GM12892 (cell line): ENCODE data around the gene CXCR6.

Experiments used
- DNase-seq: peaks from one replicate; pipeline ENCODE4 v3.0.0; 2011; ENCODE audit not compliant: insufficient read length
- FAIRE-seq: peaks from 2 replicates; lab custom pipeline; 2011; peaks lifted over from hg19 to GRCh38; lab: Jason Lieb, UNC
- POLR2A ChIP-seq: IDR thresholded peaks from 2 replicates; pipeline ENCODE4 v1.6.1; 2011; ENCODE audit warnings: low read depth, low read length, control low read depth
- POLR2AphosphoS5 ChIP-seq: IDR thresholded peaks from 2 replicates; pipeline ENCODE4 v1.6.1; 2011; ENCODE audit warnings: low read depth, low read length, control low read depth
- TAF1 ChIP-seq: IDR thresholded peaks from 2 replicates; pipeline ENCODE4 v1.6.1; 2011; ENCODE audit warnings: low read depth, mild to moderate bottlenecking, control low read depth, low read length, borderline replicate concordance

CXCR6 gene

GRCh38 chr3:45986303-45986982, 43.2 kb downstream of the CXCR6 start:
- TF ChIP-seq POLR2AphosphoS5 (no peak), TAF1 (no peak), POLR2A (no peak)
- DNase-seq (no peak), FAIRE-seq (no peak)

GRCh38 chr3:45987368-45988291, 44.4 kb downstream of the CXCR6 start:
- DNase-seq (no peak), FAIRE-seq (no peak)
- TF ChIP-seq POLR2A (no peak), POLR2AphosphoS5 (no peak), TAF1 (no peak)

- TF ChIP-seq TAF1 (no peak), POLR2A (no peak), POLR2AphosphoS5 (no peak)
- FAIRE-seq, result no peak
- no peak for DNase-seq
Observed at GRCh38 chr3:45988362-45988761, 45.1 kb downstream of the CXCR6 start.

- DNase-seq (no peak), FAIRE-seq (no peak)
- TF ChIP-seq TAF1 (no peak), POLR2A (no peak), POLR2AphosphoS5 (no peak)
Observed at GRCh38 chr3:45988804-45989203, 45.5 kb downstream of the CXCR6 start.

- FAIRE-seq (no peak), DNase-seq (no peak)
Observed at GRCh38 chr3:45990181-45990580, 46.9 kb downstream of the CXCR6 start.

GRCh38 chr3:45991341-45991740, 48.1 kb downstream of the CXCR6 start:
- no peak for FAIRE-seq

More at GRCh38 chr3:45990181-45990580, 46.9 kb downstream of the CXCR6 start:
- TF ChIP-seq POLR2A (no peak), TAF1 (no peak), POLR2AphosphoS5 (no peak)

GRCh38 chr3:45992133-45992729, 49.0 kb downstream of the CXCR6 start:
- no peak for DNase-seq
- FAIRE-seq, result no peak
- TF ChIP-seq POLR2AphosphoS5 (no peak), POLR2A (no peak), TAF1 (no peak)

More at GRCh38 chr3:45991341-45991740, 48.1 kb downstream of the CXCR6 start:
- no peak for TF ChIP-seq POLR2A
- no peak for TF ChIP-seq TAF1
- TF ChIP-seq POLR2AphosphoS5, result no peak
- DNase-seq, result no peak

- FAIRE-seq (peak; percentile 38), DNase-seq (no peak)
- TF ChIP-seq POLR2AphosphoS5 (no peak), TAF1 (no peak), POLR2A (no peak)
Observed at GRCh38 chr3:45992821-45993221, 49.6 kb downstream of the CXCR6 start.

GRCh38 chr3:45993421-45994027, 50.3 kb downstream of the CXCR6 start:
- TF ChIP-seq POLR2A, result no peak
- no peak for TF ChIP-seq POLR2AphosphoS5
- no peak for TF ChIP-seq TAF1
- DNase-seq, result no peak
- peak; percentile 33 for FAIRE-seq

GRCh38 chr3:45994419-45995235, 51.4 kb downstream of the CXCR6 start:
- FAIRE-seq (no peak), DNase-seq (peak; percentile 36)
- TF ChIP-seq POLR2A, result 0 out of 2 replicates have a peak, but pooled peaks have one; percentile 9
- TF ChIP-seq TAF1, result no peak
